DOHH2 (cell line): ENCODE data around the gene FAM221A.

Experiments used
- H3F3A ChIP-seq: fragments of 200-600 bp; sonication (generic), shearing (Covaris generic); 2 replicates; pipeline ENCODE4 v1.6.0; 2016; ENCODE audit warnings: antibody characterized with exemption, mild to moderate bottlenecking; ENCODE audit not compliant: control insufficient read depth, insufficient read depth
- H3K27ac ChIP-seq: fragments of 200-600 bp; sonication (generic); 2 replicates; pipeline ENCODE4 v1.5.1; 2014; ENCODE audit warnings: low read depth, mild to moderate bottlenecking, low read length, moderate library complexity
- H3K27me3 ChIP-seq: fragments of 200-600 bp; sonication (generic); 2 replicates; pipeline ENCODE4 v1.6.1; 2014; ENCODE audit warnings: mild to moderate bottlenecking, low read length, mixed read lengths; ENCODE audit not compliant: control insufficient read depth
- H3K36me3 ChIP-seq: fragments of 200-600 bp; sonication (generic); 2 replicates; pipeline ENCODE4 v1.6.1; 2014; ENCODE audit warnings: mild to moderate bottlenecking, low read length, moderate library complexity, mixed read lengths; ENCODE audit not compliant: control insufficient read depth
- H3K4me1 ChIP-seq: fragments of 200-600 bp; sonication (generic); 2 replicates; pipeline ENCODE4 v1.6.1; 2014; ENCODE audit warnings: mild to moderate bottlenecking, low read length, mixed read lengths; ENCODE audit not compliant: control insufficient read depth
- H3K4me2 ChIP-seq: fragments of 200-600 bp; sonication (generic); 2 replicates; pipeline ENCODE4 v1.6.0; 2014; ENCODE audit warnings: mild to moderate bottlenecking, low read length, moderate library complexity
- H3K4me3 ChIP-seq: fragments of 200-600 bp; sonication (generic); 2 replicates; pipeline ENCODE4 v1.5.1; 2014; ENCODE audit warnings: mild to moderate bottlenecking, low read length, mixed read lengths
- H3K79me2 ChIP-seq: fragments of 200-600 bp; sonication (generic); 2 replicates; pipeline ENCODE4 v1.6.1; 2014; ENCODE audit warnings: mild to moderate bottlenecking, low read length, mixed read lengths; ENCODE audit not compliant: control insufficient read depth
- H3K9me2 ChIP-seq: fragments of 200-600 bp; sonication (generic); replicated peaks from 2 replicates; pipeline ENCODE4 v1.6.1; 2014; ENCODE audit warnings: mild to moderate bottlenecking, low read length, mixed read lengths; ENCODE audit not compliant: control insufficient read depth
- H3K9me3 ChIP-seq: fragments of 200-600 bp; sonication (generic); 2 replicates; pipeline ENCODE4 v1.6.1; 2014; ENCODE audit warnings: antibody characterized with exemption, low read length, mixed read lengths; ENCODE audit not compliant: control insufficient read depth, insufficient read depth
- H4K20me1 ChIP-seq: fragments of 200-600 bp; sonication (generic); 2 replicates; pipeline ENCODE4 v1.6.0; 2014; ENCODE audit warnings: low read depth, mild to moderate bottlenecking, antibody characterized with exemption, low read length, moderate library complexity; ENCODE audit not compliant: control insufficient read depth, insufficient read depth
- CTCF ChIP-seq: fragments of 200-600 bp; sonication (generic); IDR thresholded peaks from one replicate; pipeline ENCODE4 v1.5.1; 2014; ENCODE audit warnings: antibody characterized with exemption, mild to moderate bottlenecking, low read depth, low read length; ENCODE audit not compliant: poor library complexity, severe bottlenecking
- EZH2phosphoT487 ChIP-seq: fragments of 200-600 bp; sonication (generic); IDR thresholded peaks from 2 replicates; pipeline ENCODE4 v1.6.1; 2017; ENCODE audit warnings: borderline replicate concordance, mild to moderate bottlenecking, antibody characterized with exemption, low read length, moderate library complexity, mixed read lengths

Gene FAM221A

GRCh38 chr7:23679898-23680413, at the start of gene FAM221A:
Gene FAM221A (plus strand): TSS chr7:23680199. CDS start chr7:23680219, 20 bp downstream.
- no peaks in the 10 kb centered on the region for H3F3A ChIP-seq
- H3K4me1 ChIP-seq: peaks cover 14% of the 10 kb centered on the region
- no peaks in the 10 kb centered on the region for H3K36me3 ChIP-seq
- peaks cover 3% of the 10 kb centered on the region; the same call in 1 of the 2 replicates for H3K79me2 ChIP-seq
- H4K20me1 ChIP-seq: no peaks in the 10 kb centered on the region
- peak within 1 kb of the TSS; percentile 52 for H3K27ac ChIP-seq
- H3K4me3 ChIP-seq: peak within 1 kb of the TSS; percentile 70
- TF ChIP-seq CTCF: peak; percentile 81
- no peak for TF ChIP-seq EZH2phosphoT487
- peaks cover 8% of the 10 kb centered on the region; the same call in 1 of the 2 replicates for H3K27me3 ChIP-seq
- H3K9me3 ChIP-seq: peaks cover 3% of the 10 kb centered on the region; the same call in 1 of the 2 replicates
- H3K4me2 ChIP-seq: peak within 1 kb of the TSS; percentile 74
- H3K9me2 ChIP-seq: no peaks in the 10 kb centered on the region

GRCh38 chr7:23633417-23633816, 46.6 kb upstream of the FAM221A start:
- Histone ChIP-seq H3K4me3 (no peak overlapping the region), H3K4me1 (no peaks in the 10 kb centered on the region), H3K79me2 (no peaks in the 10 kb centered on the region), H3K36me3 (no peaks in the 10 kb centered on the region), H4K20me1 (no peaks in the 10 kb centered on the region), H3F3A (0 out of 2 replicates have a peak, but pooled peaks cover 3% of the 10 kb centered on the region), H3K4me2 (no peak overlapping the region), H3K9me2 (no peaks in the 10 kb centered on the region), H3K9me3 (no peaks in the 10 kb centered on the region), H3K27ac (no peak overlapping the region), H3K27me3 (no peaks in the 10 kb centered on the region)
- TF ChIP-seq CTCF (no peak), EZH2phosphoT487 (no peak)

GRCh38 chr7:23645822-23646221, 34.2 kb upstream of the FAM221A start:
- TF ChIP-seq EZH2phosphoT487: no peak
- no peak for TF ChIP-seq CTCF
- no peaks in the 10 kb centered on the region for H3K79me2 ChIP-seq

GRCh38 chr7:23653942-23654341, 26.1 kb upstream of the FAM221A start:
- Histone ChIP-seq H3K9me3 (peaks cover 17% of the 10 kb centered on the region), H4K20me1 (no peaks in the 10 kb centered on the region), H3K4me2 (no peak overlapping the region), H3K4me1 (no peaks in the 10 kb centered on the region), H3K79me2 (no peaks in the 10 kb centered on the region), H3K27me3 (no peaks in the 10 kb centered on the region), H3K27ac (no peak overlapping the region), H3K36me3 (no peaks in the 10 kb centered on the region), H3K9me2 (no peaks in the 10 kb centered on the region), H3F3A (no peaks in the 10 kb centered on the region), H3K4me3 (no peak overlapping the region)
- no peak for TF ChIP-seq EZH2phosphoT487
- TF ChIP-seq CTCF: no peak

More at GRCh38 chr7:23645822-23646221, 34.2 kb upstream of the FAM221A start:
- H3K27ac ChIP-seq: no peak overlapping the region
- no peaks in the 10 kb centered on the region for H3K27me3 ChIP-seq
- no peak overlapping the region for H3K4me3 ChIP-seq
- H3K4me1 ChIP-seq: no peaks in the 10 kb centered on the region
- no peak overlapping the region for H3K4me2 ChIP-seq
- H3K9me2 ChIP-seq: no peaks in the 10 kb centered on the region
- no peaks in the 10 kb centered on the region for H3F3A ChIP-seq
- no peaks in the 10 kb centered on the region for H4K20me1 ChIP-seq
- H3K9me3 ChIP-seq: no peaks in the 10 kb centered on the region
- H3K36me3 ChIP-seq: no peaks in the 10 kb centered on the region
